Activated CD4-positive, alpha-beta T cell treated with anti-CD3 and anti-CD28 coated beads, Interleukin-2, amount 50 U/mL, for 16 hours (primary cell): ENCODE data around the gene FBXL17.

Source experiments
- DNase-seq: peaks from one replicate; pipeline ENCODE4 v3.0.0-alpha.2; 2020

Gene FBXL17

DNA sequence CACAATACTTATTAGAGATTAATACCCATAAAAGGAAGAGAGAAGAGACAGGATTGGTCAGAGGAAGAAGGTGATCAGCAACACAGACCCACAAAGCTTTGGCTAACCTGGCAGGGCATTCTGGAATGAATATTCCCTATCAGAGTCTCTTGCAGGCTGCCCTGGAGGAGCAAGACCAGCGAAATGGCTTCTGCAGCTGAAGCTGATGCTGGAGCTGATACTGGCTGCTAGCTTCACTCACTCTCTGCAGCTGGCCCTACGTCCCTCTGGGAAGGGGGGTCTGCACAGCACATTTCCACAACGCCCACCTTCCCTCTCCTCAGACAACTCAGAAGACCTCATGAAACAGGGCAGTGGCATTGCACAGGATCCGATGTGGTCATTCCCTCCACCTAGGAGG, 541.3 kb downstream of the FBXL17 start:
- no peak for DNase-seq

DNA sequence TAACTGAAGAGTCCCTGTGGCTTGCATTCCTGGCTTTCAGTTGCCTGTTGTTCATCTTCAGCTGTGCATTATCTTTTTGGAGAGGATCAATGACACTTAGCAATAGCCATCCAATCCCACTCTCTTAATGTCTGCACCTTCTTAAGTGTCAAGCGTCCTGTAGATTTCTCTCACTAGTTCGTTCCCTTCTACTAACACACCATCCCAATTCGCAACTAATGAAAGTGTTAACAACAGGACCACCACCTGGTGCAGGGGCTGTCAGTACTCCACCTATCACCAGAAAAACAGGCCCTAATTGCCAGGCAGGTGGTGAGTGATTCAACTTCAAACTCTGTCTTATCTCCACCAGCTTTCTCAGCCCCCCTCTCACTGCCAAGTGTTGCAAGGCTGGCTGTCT, 541.7 kb downstream of the FBXL17 start:
- no peak for DNase-seq

DNA sequence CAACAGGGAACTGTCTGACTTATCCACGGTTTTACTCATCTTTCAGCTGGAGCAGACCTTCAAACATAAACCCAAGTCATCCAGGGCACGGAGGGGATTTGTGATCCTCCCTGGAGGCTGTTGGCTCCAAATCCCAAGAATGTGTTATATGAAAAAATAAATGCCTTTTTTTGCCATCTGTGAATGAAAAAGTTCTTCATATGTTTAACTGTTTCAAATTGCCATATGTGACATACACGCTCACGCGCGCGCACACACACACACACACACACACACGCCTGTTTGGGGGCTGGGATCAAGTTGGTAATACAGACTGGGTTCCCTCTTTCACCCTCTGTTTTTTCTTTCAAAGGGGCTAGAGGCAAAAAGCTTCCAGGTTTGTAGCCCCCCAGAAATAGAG, 546.8 kb downstream of the FBXL17 start:
- no peak for DNase-seq

DNA sequence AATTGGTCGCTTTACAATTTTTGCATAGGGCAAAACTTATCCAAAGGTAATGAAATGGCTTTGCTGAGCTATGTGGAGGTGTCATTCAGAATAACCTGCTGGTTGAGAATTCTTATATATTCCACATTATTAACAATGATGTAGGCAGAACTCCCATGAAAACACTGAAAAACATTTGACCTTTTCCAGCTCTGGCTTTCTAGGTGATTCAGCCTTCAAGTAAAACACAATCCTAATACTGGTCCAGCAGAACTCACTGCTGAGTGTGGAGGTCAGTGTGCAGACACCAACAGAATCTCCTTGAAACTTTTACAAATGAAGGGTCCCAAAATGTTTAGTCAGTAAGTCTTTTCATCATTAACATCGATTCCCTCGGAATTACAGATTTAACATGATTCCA, 549.2 kb downstream of the FBXL17 start:
- DNase-seq = no peak

DNA sequence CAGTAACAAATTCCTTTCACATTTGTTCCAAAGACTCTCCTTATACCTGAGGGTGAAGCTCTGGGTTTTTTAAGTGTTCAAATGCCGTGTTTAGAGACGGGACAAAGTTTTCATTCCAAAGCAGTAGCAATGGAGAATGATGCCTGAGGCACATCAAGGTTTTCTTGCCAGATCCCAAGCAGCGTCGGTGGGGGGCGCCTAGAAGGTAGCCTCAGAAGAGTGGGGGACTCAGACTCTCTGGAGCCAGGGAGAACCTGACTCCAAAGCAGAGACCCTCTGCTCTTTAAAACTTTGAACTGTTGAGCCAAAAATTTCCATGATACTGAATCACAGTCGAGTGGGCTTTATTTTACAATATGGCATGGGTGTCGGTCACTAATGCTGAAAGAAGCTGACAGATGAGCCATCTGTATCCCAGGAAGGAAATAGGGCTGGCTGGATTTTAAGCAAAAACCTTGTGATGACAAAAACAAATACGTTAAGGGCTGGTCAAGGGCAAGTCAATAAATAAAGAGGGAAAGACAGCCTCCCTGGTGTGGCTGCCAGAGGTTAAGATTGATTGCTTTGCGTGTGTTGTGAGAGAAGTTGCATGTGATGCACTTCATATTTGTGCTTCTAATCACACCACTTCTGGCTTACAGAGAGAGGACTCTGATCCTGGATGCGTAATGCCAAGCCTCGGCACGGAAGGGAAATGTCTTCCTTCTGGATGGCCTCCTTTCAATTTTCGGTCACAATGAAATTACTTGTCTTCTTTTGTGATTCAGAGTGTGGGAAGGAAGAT, 550.1 kb downstream of the FBXL17 start:
- DNase-seq = no peak

DNA sequence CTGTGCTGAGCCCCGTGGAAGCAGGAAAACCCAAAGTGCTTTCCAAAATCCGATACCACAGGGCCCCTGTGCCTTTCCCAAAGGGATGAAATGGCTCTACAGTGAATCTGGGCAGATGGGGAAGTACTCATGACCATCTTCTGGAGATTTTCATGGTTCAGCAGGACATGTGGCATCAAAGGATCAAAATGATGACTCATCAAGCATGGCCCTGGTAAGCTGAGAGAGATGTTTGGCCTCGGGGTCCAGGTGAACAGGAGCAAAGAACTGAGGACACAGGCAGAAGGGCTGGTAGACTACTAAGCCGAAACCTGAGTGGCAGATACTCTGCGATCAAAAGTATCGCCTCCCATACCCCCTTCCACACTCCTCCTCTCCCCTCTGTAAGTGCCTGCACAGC, 551.1 kb downstream of the FBXL17 start:
- DNase-seq = no peak

DNA sequence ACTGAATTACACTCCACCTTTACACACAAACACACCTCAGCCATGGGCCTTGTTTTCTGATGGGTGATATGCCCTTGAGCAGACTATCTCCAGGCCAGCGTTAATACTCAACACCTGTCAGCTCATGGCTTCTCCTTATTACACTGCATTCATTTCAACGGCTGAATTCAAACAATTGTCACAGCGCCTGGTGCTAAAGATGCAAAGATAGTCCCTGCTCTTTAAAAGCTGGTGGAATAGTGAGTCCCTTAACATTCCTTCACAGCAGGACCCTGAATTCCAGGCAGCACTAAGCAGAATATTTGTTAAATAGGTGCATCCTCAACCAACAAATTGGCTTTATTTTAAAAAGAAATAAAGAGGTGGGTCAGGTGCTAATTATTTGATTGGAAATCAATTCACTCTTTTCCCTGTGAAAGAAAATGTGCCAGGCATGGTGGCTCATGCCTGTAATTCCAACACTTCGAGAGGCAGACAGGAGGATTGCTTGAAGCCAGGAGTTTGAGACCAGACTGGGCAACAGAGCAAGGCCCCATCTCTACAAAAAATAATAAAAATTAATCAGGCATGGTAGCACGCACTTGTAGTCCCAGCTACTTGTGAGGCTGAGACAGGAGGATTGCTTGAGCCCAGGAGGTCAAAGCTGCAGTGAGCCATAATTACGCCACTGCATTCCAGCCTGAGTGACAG, 555.4 kb downstream of the FBXL17 start:
- no peak for DNase-seq

DNA sequence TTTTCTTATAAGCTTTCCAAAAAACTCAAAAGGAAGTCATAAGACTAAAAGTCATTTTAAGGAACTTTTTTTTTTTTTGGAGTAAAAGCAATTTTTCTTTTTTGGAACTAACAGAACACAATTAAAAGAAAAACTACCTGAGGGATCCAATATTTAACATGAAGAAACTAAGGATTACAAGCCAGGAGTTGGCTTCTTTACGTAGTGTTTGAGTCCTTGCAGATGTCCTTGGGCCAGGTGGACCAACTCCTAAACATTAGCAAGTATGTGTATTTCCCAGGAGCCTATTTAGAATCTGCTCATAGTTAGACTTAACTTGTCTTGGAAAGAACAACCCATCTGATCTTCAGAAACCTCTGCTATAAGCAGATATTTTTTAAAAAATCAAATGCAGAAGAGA, 557.1 kb downstream of the FBXL17 start:
- DNase-seq = no peak

DNA sequence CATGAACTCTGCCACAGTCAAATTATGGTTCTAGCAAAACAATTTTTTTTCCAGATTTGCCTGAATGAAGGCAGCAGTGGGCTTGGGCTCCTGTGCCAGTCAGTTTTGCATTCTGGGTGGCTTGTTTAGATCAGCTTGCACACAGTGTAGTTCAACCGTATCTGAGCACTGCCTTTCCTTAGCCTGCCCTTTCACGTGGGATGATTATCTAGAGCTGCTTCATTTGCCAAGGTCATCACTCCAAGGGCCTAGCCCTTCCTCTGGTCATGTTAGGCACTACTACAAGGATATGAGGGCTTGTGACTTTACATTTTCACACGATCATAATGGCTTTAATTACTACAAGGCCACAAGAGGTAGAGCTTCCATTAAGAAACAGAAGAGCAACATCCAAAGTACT, 560.6 kb downstream of the FBXL17 start:
- DNase-seq = no peak

DNA sequence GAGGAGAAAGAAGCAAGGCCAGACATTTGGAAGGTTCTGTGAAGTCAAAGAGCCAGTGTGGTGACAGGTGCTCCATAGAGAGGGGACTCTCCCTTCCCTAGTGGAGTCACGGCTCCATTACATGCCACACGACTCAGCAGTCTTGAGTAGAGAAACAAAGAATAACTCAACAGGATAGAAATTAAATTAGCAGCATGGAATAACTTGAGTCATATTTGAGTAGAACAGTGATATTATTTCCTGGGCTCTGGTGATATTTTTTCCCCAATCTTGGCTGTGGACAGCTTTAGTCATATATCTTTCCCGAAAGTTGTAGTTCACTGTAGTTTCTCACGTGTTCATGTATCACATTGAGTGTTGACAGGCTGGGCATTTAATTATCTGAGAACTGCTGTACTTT, 561.5 kb downstream of the FBXL17 start:
- no peak for DNase-seq

DNA sequence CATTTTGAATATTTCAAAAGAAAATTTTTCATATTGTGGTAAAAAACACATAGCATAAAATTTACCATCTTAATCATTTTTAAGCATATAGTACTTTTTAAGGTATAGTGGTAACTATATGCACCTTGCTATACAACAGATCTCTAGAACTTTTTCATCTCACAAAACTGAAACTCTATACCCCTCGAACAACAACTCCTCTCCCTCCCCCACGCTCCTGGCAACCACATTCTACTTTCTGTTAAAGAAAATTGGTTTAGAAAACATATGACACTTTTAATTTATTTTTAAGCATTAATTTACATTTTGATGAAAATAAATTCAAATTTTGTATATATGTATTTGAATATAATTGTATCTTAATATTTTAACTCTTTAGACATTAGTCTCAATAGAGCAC, 563.9 kb downstream of the FBXL17 start:
- no peak for DNase-seq

DNA sequence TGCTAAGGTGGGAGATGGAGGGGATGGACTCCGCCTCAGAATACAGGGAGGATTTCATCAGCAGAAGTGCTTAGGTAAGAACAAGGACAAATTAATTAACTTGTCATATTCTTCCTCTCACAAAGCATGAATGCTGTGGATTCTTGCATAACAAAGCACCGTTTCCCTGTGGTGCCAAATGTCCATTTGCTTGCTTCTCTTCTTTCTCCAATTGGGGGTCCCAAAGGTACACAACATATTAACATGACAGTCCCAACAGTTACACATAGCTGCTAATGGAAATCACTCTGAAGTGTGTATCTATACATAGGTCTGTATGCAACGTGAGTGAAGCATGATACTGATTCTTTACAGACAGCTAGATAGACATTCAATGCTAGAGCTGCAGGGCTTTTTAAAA, 564.5 kb downstream of the FBXL17 start:
- no peak for DNase-seq

DNA sequence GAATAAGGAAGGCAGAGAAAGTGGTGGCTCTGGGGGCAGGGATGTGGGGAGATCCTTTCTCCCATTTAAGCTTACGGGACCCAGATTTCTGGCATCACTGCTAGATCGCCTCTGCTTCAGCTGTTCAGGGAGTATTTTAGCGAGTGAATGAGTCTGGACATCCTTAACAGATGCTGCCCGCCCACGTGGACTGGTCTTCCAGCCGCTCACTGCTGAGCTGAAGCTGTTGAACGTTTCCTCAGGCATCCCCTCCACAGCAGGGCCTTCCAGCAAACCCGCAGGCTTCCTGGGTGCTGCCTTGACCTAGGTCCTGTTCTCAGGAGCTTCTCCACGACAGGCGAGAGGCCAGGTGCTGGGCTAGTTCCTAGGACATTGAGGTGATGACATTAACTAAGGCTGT, 566.8 kb downstream of the FBXL17 start:
- no peak for DNase-seq

DNA sequence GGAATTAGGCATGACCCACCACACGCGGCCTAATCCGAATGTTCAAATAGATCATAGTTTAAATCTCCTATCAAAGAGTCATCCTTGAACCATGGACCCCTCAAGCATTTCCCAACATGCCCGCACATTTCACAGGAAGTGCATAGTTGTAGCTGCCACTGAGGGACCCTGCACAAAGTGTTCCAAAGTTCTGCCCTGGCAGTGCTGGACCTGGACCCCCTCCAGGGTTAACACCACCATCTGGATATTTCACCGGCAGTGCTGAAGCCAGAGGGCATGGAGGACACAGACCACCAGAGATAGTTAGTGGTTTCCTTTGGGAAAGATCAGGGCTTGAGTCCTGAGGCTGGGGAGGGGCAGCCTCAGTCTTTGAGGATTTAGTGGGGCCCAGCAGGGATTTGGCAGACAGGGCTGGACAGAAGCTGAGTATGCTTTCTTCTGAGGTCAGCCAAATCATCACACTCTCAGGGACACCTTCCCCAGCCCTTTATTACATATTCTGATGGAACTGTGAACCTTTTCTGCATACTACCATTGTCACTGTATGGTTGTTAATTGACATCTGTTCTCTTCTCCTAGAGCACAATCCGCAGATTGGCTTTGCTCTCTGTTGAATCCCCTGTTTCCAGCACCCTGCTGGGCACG, 567.6 kb downstream of the FBXL17 start:
- no peak for DNase-seq

DNA sequence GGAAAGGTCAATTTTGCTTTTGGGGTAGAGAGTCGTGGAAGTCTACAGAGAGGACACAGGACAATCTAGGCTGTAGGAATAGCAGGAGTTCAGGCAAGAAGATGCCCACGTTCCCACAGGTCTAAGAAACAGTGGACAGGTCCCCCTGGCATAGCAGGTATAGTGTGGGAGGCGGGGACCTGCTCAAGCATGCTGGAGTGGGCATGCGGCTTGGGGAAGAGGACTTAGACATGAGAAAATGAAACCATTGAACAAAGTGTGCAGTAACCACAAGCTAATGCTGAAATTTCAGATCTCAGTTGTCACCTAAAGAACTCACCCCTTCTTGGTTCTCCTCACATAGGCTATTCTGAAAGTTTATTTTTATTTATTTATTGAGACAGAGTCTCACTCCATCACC, 568.3 kb downstream of the FBXL17 start:
- DNase-seq = no peak

DNA sequence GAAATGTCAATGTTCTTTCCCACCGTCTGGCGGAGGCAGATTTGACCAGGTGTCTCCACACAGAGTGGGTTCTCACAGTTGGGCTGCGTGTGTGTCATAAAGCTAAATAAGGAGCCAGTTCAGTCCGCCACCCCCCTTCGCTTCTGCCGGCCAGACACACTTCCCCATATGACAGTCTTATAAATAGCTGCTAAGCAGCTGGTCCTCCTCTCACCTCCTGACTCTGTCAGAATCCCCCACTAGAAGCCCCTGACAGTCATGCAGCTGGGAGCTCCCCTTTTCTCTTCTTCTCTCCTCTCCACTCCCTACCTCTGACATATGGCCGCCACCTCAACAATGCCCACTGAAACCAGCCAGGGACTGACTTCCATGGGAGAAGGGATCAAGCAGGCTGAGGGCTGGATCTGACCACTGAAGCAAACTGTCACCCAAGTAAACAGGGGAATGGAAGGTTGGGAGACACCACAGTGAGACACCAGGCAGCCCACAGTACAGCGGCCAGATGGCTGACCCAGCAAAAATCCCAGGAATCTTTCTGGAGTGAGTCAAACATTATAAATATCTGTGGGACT, 569.2 kb downstream of the FBXL17 start:
- DNase-seq = no peak

DNA sequence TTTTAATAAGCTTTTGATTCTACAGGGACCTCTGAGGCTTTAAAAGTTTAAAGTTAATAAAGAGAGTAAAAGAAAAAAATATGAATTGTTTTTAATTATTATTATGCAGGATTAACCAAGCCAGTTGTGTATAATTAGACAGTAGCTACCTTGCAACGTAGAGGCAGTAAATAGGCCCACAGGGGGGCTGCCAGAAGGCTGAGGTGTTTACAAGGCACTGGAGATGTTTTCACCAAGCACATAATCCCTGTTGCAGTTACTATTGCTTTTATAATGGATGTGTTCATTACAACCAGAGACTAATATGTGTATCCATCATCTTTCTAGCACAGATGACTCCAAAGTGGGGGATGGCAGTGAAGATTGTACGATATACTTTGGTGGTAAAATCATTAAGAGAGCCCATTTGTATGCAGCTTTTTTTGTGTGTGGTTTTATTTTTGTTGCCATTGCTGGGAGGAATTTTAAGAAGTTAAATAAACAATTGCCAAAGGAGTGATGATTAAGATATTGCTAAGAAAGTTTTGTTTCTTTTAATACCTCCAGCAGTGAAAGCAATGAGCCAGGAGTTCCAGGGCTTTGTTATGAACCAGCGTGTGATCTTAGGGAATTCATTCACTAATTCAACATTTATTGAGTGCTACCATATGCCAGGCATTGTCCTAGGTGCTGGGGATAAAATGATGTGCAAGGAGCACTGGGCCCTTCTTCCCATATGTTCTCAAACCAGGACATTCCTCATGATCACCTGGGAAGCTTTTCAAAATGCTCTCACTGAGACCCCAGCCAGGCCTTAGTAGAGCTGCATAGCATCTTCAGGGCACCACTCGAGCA, 572.5 kb downstream of the FBXL17 start:
- DNase-seq = no peak
